DMS53 treated with DMSO at 0.1 percent for 48 hours (cell line): ENCODE results near the gene NPEPL1.
"Not testable (repeated sequence)": the region's sequence is repeated elsewhere in the genome, so short reads cannot be mapped to it uniquely, and the experiment has no call there.

Experiments used
- DNase-seq: peaks from one replicate; lab custom pipeline; 2025; ENCODE audit not compliant: unreplicated experiment; lab: John Stamatoyannopoulos, UW

The NPEPL1 gene, protein sequence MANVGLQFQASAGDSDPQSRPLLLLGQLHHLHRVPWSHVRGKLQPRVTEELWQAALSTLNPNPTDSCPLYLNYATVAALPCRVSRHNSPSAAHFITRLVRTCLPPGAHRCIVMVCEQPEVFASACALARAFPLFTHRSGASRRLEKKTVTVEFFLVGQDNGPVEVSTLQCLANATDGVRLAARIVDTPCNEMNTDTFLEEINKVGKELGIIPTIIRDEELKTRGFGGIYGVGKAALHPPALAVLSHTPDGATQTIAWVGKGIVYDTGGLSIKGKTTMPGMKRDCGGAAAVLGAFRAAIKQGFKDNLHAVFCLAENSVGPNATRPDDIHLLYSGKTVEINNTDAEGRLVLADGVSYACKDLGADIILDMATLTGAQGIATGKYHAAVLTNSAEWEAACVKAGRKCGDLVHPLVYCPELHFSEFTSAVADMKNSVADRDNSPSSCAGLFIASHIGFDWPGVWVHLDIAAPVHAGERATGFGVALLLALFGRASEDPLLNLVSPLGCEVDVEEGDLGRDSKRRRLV

DNA sequence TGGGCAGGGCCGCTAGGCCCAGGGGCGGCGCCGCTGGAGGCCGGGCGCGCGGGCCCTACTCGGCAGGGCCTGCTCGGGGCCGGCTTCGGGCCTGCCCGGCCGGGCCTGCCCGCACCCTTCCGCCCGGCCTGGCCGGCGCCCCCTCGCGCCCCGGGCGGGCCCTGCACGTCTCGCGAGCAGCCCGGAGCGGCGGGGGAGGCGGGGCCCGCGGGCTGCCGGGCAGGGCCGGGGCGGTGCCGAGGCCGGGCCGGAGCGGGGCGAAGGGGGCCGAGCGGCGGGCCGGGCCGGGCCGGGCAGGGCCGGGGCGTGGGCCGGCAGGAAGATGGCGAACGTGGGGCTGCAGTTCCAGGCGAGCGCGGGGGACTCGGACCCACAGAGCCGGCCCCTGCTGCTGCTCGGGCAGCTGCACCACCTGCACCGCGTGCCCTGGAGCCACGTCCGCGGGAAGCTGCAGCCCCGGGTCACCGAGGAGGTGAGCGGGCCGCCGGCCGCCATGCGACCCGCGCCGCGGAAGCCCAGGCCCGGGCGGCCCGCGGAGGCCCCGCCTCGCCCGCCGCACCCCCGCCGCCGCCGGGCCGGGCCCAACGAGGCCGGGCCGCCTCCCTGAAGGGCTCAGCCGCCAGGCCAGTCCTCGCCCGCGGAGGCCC lies at the start of gene NPEPL1:
TSS of gene NPEPL1 (plus strand) at position 222 of the 647 bp plus-strand sequence. CDS start at position 323, 101 bp downstream.
- peak; percentile 11 for DNase-seq

DNA sequence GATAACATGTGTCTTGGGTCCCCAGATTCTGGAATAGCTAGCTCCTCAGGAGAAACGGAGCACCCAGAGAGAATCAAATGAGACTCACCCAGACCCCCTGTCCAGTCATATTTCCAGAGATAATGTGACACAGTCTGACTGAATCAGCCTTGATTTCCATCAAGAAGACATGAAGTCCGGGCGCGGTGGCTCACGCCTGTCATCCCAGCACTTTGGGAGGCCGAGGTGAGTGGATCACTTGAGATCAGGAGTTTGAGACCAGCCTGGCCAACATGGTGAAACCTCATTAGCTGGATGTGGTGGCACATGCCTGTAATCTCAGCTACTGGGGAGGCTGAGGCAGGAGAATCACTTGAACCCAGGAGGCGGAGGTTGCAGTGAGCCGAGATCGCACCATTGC lies 49.7 kb upstream of the NPEPL1 start:
- not testable (repeated sequence) for DNase-seq

DNA sequence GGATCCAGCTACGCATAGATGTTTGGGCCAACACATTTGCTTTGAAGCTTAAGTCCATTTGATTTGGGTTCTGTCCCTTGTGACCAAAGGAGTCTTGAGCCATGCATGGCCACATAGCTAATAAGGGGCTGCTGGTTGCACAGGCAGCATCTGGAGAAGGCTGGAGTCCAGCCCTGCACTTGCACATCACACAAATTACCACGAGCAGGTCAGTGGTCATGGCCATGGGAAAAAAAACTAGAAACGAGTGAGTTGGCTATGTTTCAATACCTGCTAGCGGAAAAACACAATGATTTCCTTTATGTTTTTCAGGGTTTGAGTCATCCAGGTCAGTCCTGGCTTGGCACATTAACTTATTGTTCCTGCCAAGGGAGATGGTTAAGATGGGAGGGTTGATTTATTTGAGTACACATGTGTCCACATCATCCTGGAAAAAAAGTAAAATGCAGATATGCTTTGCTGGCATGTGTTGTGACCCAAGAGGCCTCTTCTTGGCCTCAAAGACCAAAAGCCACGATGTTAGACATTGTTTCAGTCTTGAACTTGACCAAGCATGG lies 47.1 kb upstream of the NPEPL1 start:
- DNase-seq: no peak

DNA sequence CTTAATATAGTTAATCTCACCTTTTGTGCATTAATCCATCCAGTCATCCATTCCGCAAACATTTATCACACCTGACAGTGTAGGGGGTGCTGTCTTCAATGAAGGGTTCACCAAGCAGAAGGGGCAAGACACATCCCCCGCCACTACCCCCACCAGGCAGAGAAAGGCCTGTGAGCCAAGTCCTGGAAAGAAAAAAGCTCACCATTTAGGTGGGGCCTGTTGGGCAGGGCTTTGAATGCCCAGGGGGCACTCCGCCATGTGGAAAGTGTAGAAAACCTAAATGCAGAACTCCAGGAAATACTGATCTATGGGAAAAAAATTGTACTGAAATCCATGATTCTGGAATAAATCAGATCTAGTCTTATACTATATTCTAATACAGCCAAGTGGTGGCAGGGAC lies 46.3 kb upstream of the NPEPL1 start:
- DNase-seq: no peak

DNA sequence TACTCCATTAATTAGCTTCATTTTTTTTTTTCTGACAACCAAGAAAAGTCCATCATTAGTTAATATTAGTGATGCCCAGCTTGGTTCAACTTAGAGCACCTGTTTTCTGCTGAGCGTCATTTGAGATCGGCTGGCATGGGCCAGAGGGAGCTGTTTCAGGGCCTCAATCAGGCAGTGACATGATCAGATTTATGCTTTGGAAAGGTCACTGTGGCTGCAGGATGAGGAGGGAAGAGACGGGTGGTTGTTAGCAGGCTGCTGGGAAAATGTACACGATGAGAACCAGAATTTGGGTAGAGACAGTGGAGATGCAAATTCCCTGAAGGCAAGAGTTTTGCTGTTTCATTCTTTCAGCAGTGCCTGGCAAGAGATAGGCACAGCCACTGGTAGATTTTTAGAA lies 45.9 kb upstream of the NPEPL1 start:
- no peak for DNase-seq

DNA sequence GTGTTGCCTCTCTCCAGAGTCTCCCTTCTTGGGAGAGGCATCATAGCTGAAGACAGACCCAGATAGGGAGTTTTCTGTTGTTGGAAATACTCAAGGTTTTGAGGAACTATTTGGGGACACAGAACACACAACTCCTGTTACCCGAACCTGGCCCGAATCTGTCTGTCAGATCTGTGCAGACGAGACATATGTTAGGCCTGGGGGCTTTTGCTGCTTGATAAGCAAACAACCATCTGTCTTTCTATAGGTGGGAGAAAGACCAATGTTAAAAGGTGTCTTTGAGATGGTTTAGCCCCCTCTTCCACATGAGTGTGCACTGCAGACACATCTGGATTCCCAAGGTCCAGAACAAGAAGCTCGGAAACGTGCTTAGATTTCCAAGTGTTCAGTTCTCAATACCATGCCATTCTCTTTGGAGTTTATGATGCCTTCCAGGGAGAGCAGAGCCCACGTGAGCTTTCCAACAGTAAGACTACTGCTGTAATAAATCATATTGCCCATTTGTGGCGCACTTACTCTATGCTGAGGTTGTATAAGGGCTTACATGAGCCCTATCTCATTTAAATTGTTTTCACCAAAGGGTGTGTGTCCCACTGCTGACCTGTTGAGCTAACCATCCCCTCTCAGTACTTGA lies 45.3 kb upstream of the NPEPL1 start:
- DNase-seq: no peak

DNA sequence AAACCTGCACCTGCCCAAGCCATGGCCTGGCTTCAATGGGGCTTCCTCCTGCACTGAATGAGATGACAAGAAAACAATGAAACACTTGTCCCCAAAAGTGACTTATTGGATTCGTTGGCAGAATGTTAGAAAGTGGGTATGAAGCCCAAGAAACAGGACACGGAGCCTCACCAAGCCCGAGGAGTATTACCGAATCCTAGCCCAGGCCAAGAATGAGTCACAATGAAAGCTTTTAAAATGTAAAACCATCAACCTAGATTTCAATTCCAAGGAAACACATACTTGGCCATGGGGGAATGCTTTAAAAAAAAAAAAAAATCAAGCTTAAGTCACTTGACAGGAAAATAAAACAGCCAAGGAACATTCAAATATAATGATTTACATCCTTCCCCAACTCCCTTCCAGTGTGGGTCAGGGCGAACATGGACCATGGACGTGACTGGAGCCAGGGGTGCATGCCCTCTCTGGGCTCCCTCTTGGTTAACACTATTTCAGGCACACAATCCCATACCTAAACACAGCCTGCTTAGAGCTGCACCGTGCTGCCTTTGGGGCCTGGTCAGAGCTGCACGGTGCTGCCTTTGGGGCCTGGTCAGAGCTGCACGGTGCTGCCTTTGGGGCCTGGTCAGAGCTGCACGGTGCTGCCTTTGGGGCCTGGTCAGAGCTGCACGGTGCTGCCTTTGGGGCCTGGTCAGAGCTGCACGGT lies 44.7 kb upstream of the NPEPL1 start:
- no peak for DNase-seq

DNA sequence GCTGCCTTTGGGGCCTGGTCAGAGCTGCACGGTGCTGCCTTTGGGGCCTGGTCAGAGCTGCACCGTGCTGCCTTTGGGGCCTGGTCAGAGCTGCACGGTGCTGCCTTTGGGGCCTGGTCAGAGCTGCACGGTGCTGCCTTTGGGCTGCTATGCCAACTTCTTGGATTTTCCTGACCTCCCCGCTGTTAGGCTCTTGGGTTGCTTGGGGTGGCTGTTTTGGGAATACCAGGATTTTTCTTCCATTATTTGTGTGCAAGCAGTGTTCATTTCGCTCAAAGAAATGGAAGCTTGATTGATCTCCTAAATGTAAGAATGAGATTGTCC lies 44.1 kb upstream of the NPEPL1 start:
- not testable (repeated sequence) for DNase-seq

DNA sequence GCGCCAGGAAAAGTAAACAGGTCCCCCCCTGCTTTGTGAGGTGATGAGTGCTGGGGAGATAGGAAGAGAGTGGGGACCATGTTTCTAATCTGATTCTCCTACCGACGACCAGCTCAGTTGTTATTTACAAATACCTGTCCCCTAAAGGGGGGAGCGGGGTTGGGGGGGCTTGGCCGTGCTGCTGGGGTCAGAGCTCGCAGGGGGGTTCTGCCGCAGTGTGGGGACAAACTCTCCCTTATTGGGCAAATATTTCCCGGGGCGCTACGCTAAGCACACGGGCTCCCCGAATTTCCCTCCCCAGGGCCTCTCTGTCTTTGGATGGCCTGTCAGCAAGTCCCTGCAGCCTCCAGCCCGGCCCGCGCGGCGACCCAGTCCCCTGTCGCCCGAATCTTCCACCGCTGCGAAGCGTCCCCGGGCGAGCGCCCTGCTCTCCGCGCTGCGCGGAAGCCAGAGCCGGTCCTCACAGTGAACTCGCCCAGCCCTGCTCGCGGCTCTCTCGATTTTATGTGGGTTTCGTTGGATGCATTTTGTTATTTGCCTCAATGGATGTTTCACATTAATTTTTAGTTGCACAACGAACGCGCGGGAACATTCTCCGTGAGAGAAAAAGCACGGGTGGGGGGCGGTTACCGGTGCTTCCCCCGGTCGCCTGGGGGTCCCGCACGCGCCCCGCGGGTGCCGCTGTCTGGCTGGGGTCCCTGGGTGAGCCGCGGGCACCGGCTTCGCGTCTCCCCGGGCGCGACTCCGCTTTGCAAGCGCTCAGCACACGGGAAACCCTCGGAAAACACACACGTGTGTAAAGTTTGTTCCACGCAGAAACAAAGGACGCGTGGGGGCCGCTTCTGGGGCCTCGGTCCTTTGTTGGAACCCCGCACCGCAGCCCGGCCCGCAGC lies 43.1 kb upstream of the NPEPL1 start:
- DNase-seq: no peak

DNA sequence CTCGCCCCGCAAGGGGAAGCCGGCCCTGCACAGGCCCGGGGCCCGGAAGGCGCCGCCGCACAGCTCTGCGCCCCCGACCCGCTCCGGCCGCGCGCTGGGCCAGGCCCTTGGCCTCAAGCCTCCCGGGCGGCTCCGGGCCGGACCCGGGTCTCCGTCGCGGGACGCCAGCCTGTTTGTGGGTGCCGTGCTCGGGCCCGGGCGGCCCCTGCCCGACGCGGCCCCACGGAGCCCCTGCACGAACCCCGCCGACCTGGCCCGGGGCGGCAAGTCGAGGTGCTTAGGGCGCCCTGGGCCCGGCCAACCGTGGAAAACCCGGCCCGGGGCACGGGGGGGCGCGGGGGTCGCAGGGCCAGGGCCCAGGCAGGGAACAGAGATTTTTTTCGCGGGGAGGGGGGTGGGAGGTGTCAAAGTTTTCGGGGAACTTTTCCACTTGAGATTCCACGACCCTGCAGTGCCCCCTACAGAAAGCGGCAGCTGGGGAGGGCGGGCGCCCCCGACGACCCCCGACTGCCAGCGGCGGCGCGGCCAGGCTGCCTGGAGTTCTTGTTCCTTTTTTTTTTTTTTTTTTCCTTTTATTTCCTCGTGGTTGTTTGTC lies 42.3 kb upstream of the NPEPL1 start:
- no peak for DNase-seq

DNA sequence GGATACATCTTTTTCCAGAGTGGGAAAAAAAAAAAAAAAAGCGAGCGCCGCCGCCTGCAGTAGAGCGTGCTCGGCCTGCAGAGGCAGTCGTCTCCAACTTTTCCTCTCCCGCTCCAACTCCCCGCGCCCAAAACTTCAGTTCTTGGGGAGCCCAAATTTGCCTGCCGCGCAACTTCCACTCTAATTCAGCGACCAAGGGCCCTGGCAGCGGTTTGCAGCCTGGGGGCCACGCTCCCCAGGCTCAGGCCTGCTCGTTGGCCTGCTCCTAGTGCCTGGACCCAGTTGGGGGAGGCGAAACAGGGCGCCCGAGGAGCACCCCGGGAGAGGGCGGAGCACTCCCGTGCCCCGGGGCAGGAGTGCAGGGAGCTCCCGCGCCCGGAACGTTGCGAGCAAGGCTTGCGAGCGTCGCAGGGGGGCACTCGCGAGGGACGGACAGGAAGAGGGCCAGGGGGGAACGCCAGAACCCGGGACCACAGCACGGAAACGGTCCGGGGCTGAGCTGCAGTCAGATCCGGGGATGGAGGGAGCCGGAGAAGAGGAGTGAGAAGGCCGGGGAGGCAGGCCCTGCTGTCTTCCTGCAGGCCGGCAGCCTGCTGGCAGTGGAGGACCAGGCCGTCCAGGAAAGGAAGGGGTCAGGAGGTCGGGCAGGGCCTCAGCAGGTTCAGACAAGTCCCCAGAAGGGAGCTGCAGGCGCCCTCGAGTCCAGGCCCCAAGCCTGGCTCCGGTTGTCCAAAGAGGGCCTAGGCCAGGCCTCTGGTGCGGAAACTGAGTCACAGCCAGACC lies 41.6 kb upstream of the NPEPL1 start, which contains the start of gene STX16:
TSS of gene STX16 (plus strand) at position 508 of the 783 bp plus-strand sequence. CDS start 724 bp downstream, outside the sequence.
- peak; percentile 75 for DNase-seq

DNA sequence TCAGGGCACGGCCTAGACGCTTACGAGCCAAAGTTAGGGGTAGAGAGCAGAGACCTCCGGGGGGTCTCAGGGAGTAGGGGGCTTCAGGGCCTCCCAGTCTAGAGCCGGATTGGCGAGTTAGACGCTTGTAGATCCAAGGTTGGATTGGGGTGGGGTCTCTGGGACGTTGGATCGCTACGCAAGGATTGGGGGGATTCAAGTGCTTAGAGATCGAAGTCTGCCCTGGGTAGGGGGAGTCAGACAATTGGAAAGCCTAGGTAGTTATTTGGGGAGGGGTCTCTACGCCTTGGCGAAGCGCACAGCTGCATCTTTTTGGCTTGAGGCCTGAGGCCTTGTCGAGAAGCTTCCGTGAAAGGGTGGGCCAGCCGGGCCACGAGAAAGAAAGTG lies 41.0 kb upstream of the NPEPL1 start:
- DNase-seq: no peak

DNA sequence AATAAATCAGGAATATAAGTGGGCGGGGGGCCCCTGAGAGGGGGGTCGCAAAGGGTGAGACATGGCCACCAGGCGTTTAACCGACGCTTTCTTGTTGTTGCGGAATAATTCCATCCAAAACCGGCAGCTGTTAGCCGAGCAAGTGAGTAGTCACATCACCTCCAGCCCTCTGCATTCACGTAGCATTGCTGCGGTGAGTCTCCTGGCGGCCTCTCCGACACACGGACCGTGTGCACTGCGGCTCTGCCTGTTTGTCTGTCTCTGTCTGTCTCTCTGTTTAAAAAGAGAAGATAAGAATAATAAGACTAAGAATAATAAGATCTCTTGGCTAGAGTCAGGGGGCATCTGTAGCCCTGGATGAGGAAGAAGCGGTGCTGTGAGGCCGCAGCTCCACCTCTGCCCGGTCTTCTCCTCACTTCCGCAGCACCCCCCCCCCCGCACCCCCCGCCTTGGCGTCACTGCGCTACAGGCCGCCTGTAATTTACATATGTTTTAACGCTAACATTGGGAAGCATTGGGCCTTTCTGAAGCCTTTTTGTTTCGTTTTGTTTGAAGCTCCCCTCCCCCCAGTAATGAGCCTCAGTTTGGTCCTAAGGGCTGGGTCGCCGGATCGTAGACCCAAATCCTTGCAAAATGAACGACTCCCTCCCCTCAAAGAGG lies 40.5 kb upstream of the NPEPL1 start:
- DNase-seq: peak; percentile 43

DNA sequence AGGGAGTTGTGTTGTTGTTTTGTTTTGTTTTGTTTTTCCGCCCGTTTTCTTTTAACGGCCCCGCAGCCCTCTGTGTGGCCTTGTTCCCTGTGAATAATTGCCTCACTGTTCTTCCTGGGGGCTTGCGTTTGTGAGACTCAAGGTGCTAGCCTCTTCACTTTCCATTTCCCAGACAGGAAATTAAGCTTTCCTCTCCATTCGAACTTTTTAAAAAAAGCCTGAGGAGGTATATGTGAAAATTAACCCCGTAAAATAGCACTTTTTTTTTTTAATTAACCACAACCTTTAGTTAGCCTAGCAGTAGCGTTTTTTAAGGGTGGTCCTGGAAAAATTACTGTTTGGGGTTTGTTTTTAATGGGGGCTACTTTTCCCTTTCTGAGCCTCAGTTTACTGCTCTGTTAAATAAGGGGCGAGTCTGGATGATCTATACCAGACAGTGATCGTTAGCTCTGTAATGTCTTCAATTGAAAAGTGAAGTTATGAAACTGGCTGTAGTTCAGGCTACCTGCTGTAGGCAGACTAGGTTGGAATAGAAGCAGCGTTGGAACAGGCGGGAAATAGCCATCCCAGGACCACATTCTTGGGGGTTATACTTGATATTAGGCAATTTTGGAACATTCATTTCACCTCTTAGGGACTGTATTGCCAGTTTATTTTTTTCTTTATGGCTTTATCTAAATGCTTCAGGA lies 39.9 kb upstream of the NPEPL1 start:
- DNase-seq: no peak

DNA sequence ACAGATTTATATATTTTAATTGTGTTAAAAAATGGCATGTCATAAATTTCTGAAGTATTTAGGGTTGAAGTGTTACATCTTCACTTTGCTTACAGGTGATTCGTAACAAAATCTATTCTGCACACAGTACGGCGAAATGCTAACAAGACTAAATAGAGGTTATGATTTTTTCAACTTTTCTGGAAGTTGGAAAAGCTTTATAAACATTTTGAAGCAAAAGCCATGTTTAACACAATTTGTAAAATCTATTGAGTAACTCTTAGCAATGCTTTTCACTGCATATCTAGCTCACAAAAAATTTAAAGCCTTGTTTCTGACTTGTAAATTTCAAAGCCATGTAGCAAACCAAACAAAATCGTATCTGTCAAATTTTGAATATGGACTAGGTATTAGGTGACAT lies 38.3 kb upstream of the NPEPL1 start:
- DNase-seq: no peak

DNA sequence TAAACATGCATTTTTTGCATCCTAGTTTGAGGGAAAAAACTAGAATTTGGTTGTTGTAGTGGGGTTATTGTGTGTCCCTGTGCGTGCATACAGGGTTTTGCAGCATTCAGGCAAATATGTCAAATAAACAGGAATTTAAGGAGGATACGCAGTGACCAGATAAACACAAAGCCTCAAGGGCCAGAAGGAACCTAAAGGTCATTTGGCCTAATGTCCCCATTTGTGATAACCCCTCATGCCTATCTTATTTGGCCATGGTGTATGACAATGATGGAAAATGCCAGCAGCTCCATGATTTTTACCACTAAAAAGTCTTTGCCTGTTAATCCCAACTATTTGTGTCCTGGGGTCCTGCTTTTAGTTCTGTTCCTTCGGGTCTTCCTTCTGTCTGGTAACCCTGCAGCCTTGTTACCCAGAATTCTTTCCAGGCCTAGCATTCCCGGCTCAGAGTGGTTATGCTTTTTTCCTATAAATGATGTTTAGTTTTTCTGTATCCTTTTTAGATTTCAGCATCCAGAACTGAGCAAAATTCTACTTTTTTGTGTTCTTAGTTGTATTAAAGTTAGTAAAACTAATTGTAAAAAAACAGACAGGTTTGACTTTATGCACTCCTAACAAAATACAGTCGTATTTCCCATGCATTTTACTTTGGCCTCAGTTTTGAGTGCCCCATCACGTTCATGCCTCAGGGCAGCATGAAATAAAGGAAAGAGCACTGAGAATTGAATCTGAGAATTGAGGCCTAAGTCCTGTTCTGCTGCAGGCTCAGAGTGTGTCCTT lies 37.1 kb upstream of the NPEPL1 start:
- DNase-seq: no peak

DNA sequence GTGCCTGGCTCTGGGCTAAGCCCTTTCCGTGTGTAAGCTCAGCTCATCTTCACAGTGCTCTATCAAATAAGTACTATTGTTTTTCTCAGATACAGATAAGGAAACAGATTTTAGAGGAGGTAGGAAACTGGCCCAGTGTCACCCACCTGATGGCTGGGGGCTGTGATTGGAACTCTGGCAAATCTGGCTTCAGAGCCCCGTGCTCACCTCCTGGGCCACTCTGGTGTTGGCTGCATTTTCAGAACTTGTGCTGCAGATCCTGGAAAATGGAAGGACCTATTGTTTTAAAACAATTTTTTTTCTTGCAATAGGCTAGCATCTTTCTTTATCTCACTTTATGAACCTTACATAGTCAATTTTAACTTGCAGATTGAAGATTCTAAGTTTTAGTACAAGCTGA lies 35.8 kb upstream of the NPEPL1 start:
- DNase-seq: no peak
